AG04449 (cell line): ENCODE measurements around the gene CREM.
A peak's percentile ranks its signal among the peaks of the same experiment; 100 is the strongest.

Experiments used
- CTCF ChIA-PET: fragments of 350-600 bp; formaldehyde crosslinking; extraction: SDS; loops from one replicate; lab custom pipeline; 2021; ENCODE audit warnings: antibody characterized with exemption; lab: Yijun Ruan, JAX
- POLR2A ChIA-PET: fragments of 400-600, 350-600 bp; formaldehyde crosslinking; extraction: SDS; loops from one replicate; lab custom pipeline; 2020; ENCODE audit warnings: antibody characterized with exemption, inconsistent platforms; lab: Yijun Ruan, JAX
- DNase-seq: peaks from one replicate; pipeline ENCODE4 v3.0.0-alpha.2; 2010; ENCODE audit warnings: low read depth, low spot score
- H3K4me3 ChIP-seq: 2 replicates; pipeline ENCODE4 v1.5.1; 2011; ENCODE audit warnings: low read depth, mild to moderate bottlenecking, control low read depth, low read length
- CTCF ChIP-seq: IDR thresholded peaks from one replicate; pipeline ENCODE4 v1.5.1; 2011; ENCODE audit warnings: mild to moderate bottlenecking, moderate library complexity, low read length, control low read depth, inconsistent platforms; ENCODE audit not compliant: insufficient read depth; ENCODE audit errors: missing control alignments

CREM gene

GRCh38 chr10:35257057-35257983 lies 130.7 kb downstream of the CREM start:
- no peak overlapping the region for H3K4me3 ChIP-seq
- no peak for TF ChIP-seq CTCF
- CTCF ChIA-PET: no interaction called here
- POLR2A ChIA-PET: no interaction called here
- DNase-seq: no peak

GRCh38 chr10:35259769-35260397 lies 133.2 kb downstream of the CREM start:
- TF ChIP-seq CTCF: no peak
- DNase-seq: peak; percentile 84
- no peak overlapping the region for H3K4me3 ChIP-seq
- ChIA-PET POLR2A (no interaction called here), CTCF (interaction anchor here (1.4 kb wide), 1 partner anchor 64 kb away, joined by 5 read pairs; no protein-coding TSS in a partner anchor)

DNA sequence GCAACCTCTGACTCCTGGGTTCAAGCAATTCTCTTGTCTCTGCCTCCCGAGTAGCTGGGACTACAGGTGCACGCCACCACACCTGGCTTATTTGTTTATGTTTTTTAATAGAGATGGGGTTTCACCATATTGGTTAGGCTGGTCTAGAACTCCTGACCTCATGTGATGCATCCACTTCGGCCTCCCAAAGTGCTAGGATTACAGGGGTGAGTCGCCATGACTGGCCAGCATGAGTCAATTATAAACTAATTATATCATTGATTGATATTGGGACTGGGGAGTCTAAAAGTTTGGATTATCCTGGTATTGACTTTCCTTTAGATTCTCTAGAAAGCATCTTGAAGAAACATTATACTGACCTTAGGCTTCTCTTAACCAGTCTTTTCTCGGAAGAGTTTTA lies 135.8 kb downstream of the CREM start:
- DNase-seq: no peak
- POLR2A ChIA-PET: no interaction called here

More for the DNA sequence above, 135.8 kb downstream of the CREM start:
- CTCF ChIA-PET: no interaction called here
- no peak overlapping the region for H3K4me3 ChIP-seq
- TF ChIP-seq CTCF: no peak
